ENCODE measurements around the gene TCF12. TPM values are rescaled to one million over a fixed set of nuclear protein-coding genes. Genes with fewer than 3 reads are reported as not detected.
"Not testable (repeated sequence)": the region's sequence is repeated elsewhere in the genome, so short reads cannot be mapped to it uniquely, and the experiment has no call there.

The TCF12 gene
- polyA plus RNA-seq, 1 donor (not counting 4 experiments of a cell fraction or from before 2014, with no cell fraction given) = 48.3 TPM

DNA sequence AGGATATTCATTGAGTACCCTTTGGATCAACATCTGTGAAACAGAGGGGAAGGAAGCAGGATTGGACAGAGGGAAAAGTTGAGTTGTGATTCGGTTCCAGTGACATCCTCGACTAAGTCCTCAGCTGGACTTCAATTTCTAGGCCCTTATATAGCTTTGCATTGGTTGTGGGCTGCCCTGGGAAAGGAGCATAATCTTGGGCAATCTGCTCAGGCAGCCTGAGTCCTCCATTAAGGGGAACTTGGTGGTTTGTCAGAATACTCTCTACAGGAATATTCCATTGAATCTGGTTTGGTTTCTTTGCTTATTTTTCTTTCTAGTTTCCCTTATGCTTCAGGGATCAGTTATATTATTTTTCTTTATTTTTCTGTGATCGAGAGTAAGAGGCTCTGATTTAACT is 94.1 kb downstream of the TCF12 start:
- H3K4me3 ChIP-seq (ENCODE audit: control insufficient read depth in 2 of 3, extremely low read depth in 1 of 3, insufficient read depth in 2 of 3, low read depth in 1 of 3, low read length in 3 of 3) = no peak overlapping the region
- no peak overlapping the region for H3K9ac ChIP-seq (ENCODE audit: control insufficient read depth, extremely low read depth, insufficient read depth, low read length)
- no peak overlapping the region for H2AFZ ChIP-seq (ENCODE audit: control insufficient read depth, low read length)
- no peaks in the 10 kb centered on the region for H3K9me3 ChIP-seq (ENCODE audit: control insufficient read depth, low read depth, low read length)
- H3K36me3 ChIP-seq (ENCODE audit: control insufficient read depth in 2 of 2, extremely low read depth in 1 of 2, insufficient read depth in 2 of 2, low read length in 2 of 2) = no peaks in the 10 kb centered on the region
- peaks cover 6% of the 10 kb centered on the region for H4K20me1 ChIP-seq (ENCODE audit: control insufficient read depth, extremely low read depth, insufficient read depth, low read length)
- DNase-seq (ENCODE audit: low read depth, low spot score) = no peak
- TF ChIP-seq EZH2 (IDR thresholded peaks at IDR 0.05; ENCODE audit: low read length) = no peak
- no peak for TF ChIP-seq CTCF (optimal IDR thresholded peaks at IDR 0.05 in 1 of 3, IDR thresholded peaks at IDR 0.05 in 1 of 3, conservative IDR thresholded peaks at IDR 0.05 in 1 of 3; ENCODE audit: extremely low read depth in 1 of 3, insufficient read depth in 2 of 3, low read length in 3 of 3)
- no peak for FAIRE-seq
- no peak overlapping the region for H3K27ac ChIP-seq (ENCODE audit: control insufficient read depth, insufficient read depth, low read length)
- peaks cover 48% of the 10 kb centered on the region for H3K79me2 ChIP-seq (ENCODE audit: control insufficient read depth, insufficient read depth, low read length)
- no peak overlapping the region for H3K4me2 ChIP-seq (ENCODE audit: control insufficient read depth, extremely low read depth, insufficient read depth, low read depth, low read length)
- no peaks in the 10 kb centered on the region for H3K27me3 ChIP-seq (ENCODE audit: control insufficient read depth, extremely low read depth, insufficient read depth, low read length)
- dilution Hi-C loops (cut with MboI; ENCODE audit: extremely low pct_ligation_motif_present, low sequenced_read_pairs) = no loop called here
- peaks cover 18% of the 10 kb centered on the region for H3K4me1 ChIP-seq (ENCODE audit: control insufficient read depth, extremely low read depth, insufficient read depth, low read length)
- no peaks in the 10 kb centered on the region for H3K9me1 ChIP-seq (ENCODE audit: control insufficient read depth, extremely low read depth, insufficient read depth, low read length)

GRCh38 chr15:57014896-57015295 is 96.5 kb downstream of the TCF12 start:
- H3K36me3 ChIP-seq (ENCODE audit: control insufficient read depth in 2 of 2, extremely low read depth in 1 of 2, insufficient read depth in 2 of 2, low read length in 2 of 2); H3K4me3 ChIP-seq (ENCODE audit: control insufficient read depth in 2 of 3, extremely low read depth in 1 of 3, insufficient read depth in 2 of 3, low read depth in 1 of 3, low read length in 3 of 3); H3K27me3 ChIP-seq (ENCODE audit: control insufficient read depth, extremely low read depth, insufficient read depth, low read length); H2AFZ ChIP-seq (ENCODE audit: control insufficient read depth, low read length); FAIRE-seq; H3K9me3 ChIP-seq (ENCODE audit: control insufficient read depth, low read depth, low read length); H3K9me1 ChIP-seq (ENCODE audit: control insufficient read depth, extremely low read depth, insufficient read depth, low read length); H3K9ac ChIP-seq (ENCODE audit: control insufficient read depth, extremely low read depth, insufficient read depth, low read length); DNase-seq (ENCODE audit: low read depth, low spot score); H3K4me2 ChIP-seq (ENCODE audit: control insufficient read depth, extremely low read depth, insufficient read depth, low read depth, low read length); dilution Hi-C loops (cut with MboI; ENCODE audit: extremely low pct_ligation_motif_present, low sequenced_read_pairs); H4K20me1 ChIP-seq (ENCODE audit: control insufficient read depth, extremely low read depth, insufficient read depth, low read length): not testable (repeated sequence)
- peaks cover 59% of the 10 kb centered on the region for H3K79me2 ChIP-seq (ENCODE audit: control insufficient read depth, insufficient read depth, low read length)
- peak overlapping the region; percentile 93 for H3K27ac ChIP-seq (ENCODE audit: control insufficient read depth, insufficient read depth, low read length)
- H3K4me1 ChIP-seq (ENCODE audit: control insufficient read depth, extremely low read depth, insufficient read depth, low read length) = peaks cover 21% of the 10 kb centered on the region

GRCh38 chr15:57015360-57015759 is 96.9 kb downstream of the TCF12 start:
- no peak for TF ChIP-seq CTCF (optimal IDR thresholded peaks at IDR 0.05 in 1 of 3, IDR thresholded peaks at IDR 0.05 in 1 of 3, conservative IDR thresholded peaks at IDR 0.05 in 1 of 3; ENCODE audit: extremely low read depth in 1 of 3, insufficient read depth in 2 of 3, low read length in 3 of 3)
- DNase-seq (ENCODE audit: low read depth, low spot score) (no peak), FAIRE-seq (no peak)
- H3K27me3 ChIP-seq (ENCODE audit: control insufficient read depth, extremely low read depth, insufficient read depth, low read length) = no peaks in the 10 kb centered on the region
- peak overlapping the region; percentile 61 for H3K4me2 ChIP-seq (ENCODE audit: control insufficient read depth, extremely low read depth, insufficient read depth, low read depth, low read length)
- H3K9ac ChIP-seq (ENCODE audit: control insufficient read depth, extremely low read depth, insufficient read depth, low read length) = peak overlapping the region; percentile 49
- H3K9me3 ChIP-seq (ENCODE audit: control insufficient read depth, low read depth, low read length) = no peaks in the 10 kb centered on the region
- H3K4me1 ChIP-seq (ENCODE audit: control insufficient read depth, extremely low read depth, insufficient read depth, low read length) = peaks cover 21% of the 10 kb centered on the region
- peak overlapping the region; percentile 93 for H3K27ac ChIP-seq (ENCODE audit: control insufficient read depth, insufficient read depth, low read length)
- peaks cover 63% of the 10 kb centered on the region for H3K79me2 ChIP-seq (ENCODE audit: control insufficient read depth, insufficient read depth, low read length)
- dilution Hi-C loops (cut with MboI; ENCODE audit: extremely low pct_ligation_motif_present, low sequenced_read_pairs) = no loop called here
- H2AFZ ChIP-seq (ENCODE audit: control insufficient read depth, low read length) = peak overlapping the region; percentile 19
- H3K4me3 ChIP-seq (ENCODE audit: control insufficient read depth in 2 of 3, extremely low read depth in 1 of 3, insufficient read depth in 2 of 3, low read depth in 1 of 3, low read length in 3 of 3) = no peak overlapping the region
- H3K36me3 ChIP-seq (ENCODE audit: control insufficient read depth in 2 of 2, extremely low read depth in 1 of 2, insufficient read depth in 2 of 2, low read length in 2 of 2) = no peaks in the 10 kb centered on the region
- peaks cover 6% of the 10 kb centered on the region for H4K20me1 ChIP-seq (ENCODE audit: control insufficient read depth, extremely low read depth, insufficient read depth, low read length)
- no peaks in the 10 kb centered on the region for H3K9me1 ChIP-seq (ENCODE audit: control insufficient read depth, extremely low read depth, insufficient read depth, low read length)

Data from keratinocyte (primary cell).